Measurements from ENCODE around the gene CACNB2. TPM values are rescaled to one million over a fixed set of nuclear protein-coding genes. Genes with fewer than 3 reads are reported as not detected.

Gene CACNB2
- total and polyA plus RNA-seq, 2 of the 13 experiments (the other 11 are each of a cell fraction or from before 2014, with no cell fraction given) = not detected

DNA sequence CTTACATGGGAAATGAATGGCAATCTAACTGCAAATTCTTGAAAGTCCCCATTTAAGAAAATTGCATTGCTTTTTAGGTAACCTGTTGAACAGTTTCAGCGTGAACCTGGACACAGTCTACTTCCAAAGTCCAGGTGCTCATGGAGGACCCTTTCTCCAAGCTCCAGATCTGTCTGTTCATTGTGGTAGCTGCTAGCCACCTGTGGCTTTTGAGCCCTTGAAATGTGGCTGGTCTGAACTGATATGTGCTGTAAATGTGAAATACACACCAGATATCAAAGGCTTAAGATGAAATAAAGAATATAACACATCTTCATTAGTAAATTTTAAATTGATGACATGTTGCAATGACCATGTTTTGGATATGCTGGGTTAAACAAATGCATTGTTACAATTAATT, 4.2 kb downstream of the CACNB2 start:
- ChIA-PET CTCF (ENCODE audit: low intra/inter-chr PET ratio, low total read pairs) (no interaction called here), POLR2A (no interaction called here)
- no peaks in the 10 kb centered on the region for H3K4me1 ChIP-seq (ENCODE audit: insufficient read depth, low read length)
- intact Hi-C loops (cut with micrococcal nuclease; ENCODE audit: unreplicated experiment) = no loop called here
- H2AFZ ChIP-seq (ENCODE audit: low read length) = no peak overlapping the region
- no peaks in the 10 kb centered on the region for H3K79me2 ChIP-seq (ENCODE audit: insufficient read depth, low read length)
- no peak for DNase-seq (ENCODE audit: low spot score)
- no TSS peak for BruUV-seq (replicated peaks)
- no peak for ATAC-seq
- no peaks in the 10 kb centered on the region for H4K20me1 ChIP-seq (ENCODE audit: insufficient read depth, low read length)
- no peaks in the 10 kb centered on the region for H3K36me3 ChIP-seq (replicated peaks in 1 of 2; ENCODE audit: control insufficient read depth in 1 of 2, insufficient read depth in 2 of 2, low read length in 2 of 2)
- peaks cover 0 to 20% of the 10 kb centered on the region in 2 experiments; a peak in 3 of 5 replicates for H3K27me3 ChIP-seq (ENCODE audit: control insufficient read depth in 1 of 2, insufficient read depth in 2 of 2, low read length in 2 of 2)
- in situ Hi-C loops (cut with HindIII; ENCODE audit: extremely low pct_ligation_motif_present, low pct_unique_long_range_greater_than_20kb) = no loop called here
- H3K4me2 ChIP-seq (ENCODE audit: low read depth, low read length) = no peak overlapping the region
- no peak for FAIRE-seq
- no peak overlapping the region for H3K9ac ChIP-seq (ENCODE audit: insufficient read depth, low read depth, low read length)
- no peak overlapping the region for H3K27ac ChIP-seq (ENCODE audit: extremely low read length, insufficient read depth, low read length)
- H3K9me3 ChIP-seq (ENCODE audit: low read length) = no peaks in the 10 kb centered on the region
- H3K4me3 ChIP-seq (replicated peaks in 1 of 3; ENCODE audit: insufficient read depth in 1 of 3, low read depth in 2 of 3, low read length in 3 of 3) = no peak overlapping the region
- 0% methylated on average over 1 of the region's 1 CpG for WGBS (ENCODE audit: low lambda C conversion rate)
- TF ChIP-seq ATF1 (CRISPR knock-in tag; IDR thresholded peaks at IDR 0.05) = no peak
- TF ChIP-seq IKZF4 (CRISPR knock-in tag; IDR thresholded peaks at IDR 0.05; ENCODE audit: borderline replicate concordance, low read depth, not compliant biosample characterization) = no peak
- TF ChIP-seq ZBTB3 (CRISPR knock-in tag; IDR thresholded peaks at IDR 0.05; ENCODE audit: borderline replicate concordance, low read depth) = no peak
- TF ChIP-seq MYC (CRISPR knock-in tag; IDR thresholded peaks at IDR 0.05; ENCODE audit: borderline replicate concordance) = no peak
- TF ChIP-seq IRF2 (CRISPR knock-in tag; IDR thresholded peaks at IDR 0.05) = no peak
- no peak for TF ChIP-seq ZNF891 (CRISPR knock-in tag; IDR thresholded peaks at IDR 0.05)
- no peak for TF ChIP-seq RAD21 (CRISPR knock-in tag; IDR thresholded peaks at IDR 0.05)
- TF ChIP-seq ZSCAN30 (CRISPR knock-in tag; IDR thresholded peaks at IDR 0.05) = no peak
- TF ChIP-seq LCORL (IDR thresholded peaks at IDR 0.05) = no peak
- no peak for TF ChIP-seq LCORL (CRISPR knock-in tag; IDR thresholded peaks at IDR 0.05)
- TF ChIP-seq, protein P1, sequence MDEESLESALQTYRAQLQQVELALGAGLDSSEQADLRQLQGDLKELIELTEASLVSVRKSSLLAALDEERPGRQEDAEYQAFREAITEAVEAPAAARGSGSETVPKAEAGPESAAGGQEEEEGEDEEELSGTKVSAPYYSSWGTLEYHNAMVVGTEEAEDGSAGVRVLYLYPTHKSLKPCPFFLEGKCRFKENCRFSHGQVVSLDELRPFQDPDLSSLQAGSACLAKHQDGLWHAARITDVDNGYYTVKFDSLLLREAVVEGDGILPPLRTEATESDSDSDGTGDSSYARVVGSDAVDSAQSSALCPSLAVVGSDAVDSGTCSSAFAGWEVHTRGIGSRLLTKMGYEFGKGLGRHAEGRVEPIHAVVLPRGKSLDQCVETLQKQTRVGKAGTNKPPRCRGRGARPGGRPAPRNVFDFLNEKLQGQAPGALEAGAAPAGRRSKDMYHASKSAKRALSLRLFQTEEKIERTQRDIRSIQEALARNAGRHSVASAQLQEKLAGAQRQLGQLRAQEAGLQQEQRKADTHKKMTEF (CRISPR knock-in tag; IDR thresholded peaks at IDR 0.05) = no peak
- TF ChIP-seq GZF1 (CRISPR knock-in tag; IDR thresholded peaks at IDR 0.05) = no peak
- TF ChIP-seq FOXC1 (CRISPR knock-in tag; IDR thresholded peaks at IDR 0.05; ENCODE audit: borderline replicate concordance) = no peak
- no peak for TF ChIP-seq SRSF4 (IDR thresholded peaks at IDR 0.05; ENCODE audit: low read depth, low read length, poor library complexity, severe bottlenecking)
- TF ChIP-seq, protein P2, sequence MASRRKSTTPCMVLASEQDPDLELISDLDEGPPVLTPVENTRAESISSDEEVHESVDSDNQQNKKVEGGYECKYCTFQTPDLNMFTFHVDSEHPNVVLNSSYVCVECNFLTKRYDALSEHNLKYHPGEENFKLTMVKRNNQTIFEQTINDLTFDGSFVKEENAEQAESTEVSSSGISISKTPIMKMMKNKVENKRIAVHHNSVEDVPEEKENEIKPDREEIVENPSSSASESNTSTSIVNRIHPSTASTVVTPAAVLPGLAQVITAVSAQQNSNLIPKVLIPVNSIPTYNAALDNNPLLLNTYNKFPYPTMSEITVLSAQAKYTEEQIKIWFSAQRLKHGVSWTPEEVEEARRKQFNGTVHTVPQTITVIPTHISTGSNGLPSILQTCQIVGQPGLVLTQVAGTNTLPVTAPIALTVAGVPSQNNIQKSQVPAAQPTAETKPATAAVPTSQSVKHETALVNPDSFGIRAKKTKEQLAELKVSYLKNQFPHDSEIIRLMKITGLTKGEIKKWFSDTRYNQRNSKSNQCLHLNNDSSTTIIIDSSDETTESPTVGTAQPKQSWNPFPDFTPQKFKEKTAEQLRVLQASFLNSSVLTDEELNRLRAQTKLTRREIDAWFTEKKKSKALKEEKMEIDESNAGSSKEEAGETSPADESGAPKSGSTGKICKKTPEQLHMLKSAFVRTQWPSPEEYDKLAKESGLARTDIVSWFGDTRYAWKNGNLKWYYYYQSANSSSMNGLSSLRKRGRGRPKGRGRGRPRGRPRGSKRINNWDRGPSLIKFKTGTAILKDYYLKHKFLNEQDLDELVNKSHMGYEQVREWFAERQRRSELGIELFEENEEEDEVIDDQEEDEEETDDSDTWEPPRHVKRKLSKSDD (CRISPR knock-in tag; IDR thresholded peaks at IDR 0.05; ENCODE audit: low read depth) = no peak
- no peak for TF ChIP-seq PAWR (CRISPR knock-in tag; IDR thresholded peaks at IDR 0.05; ENCODE audit: borderline replicate concordance)
- TF ChIP-seq, protein P3, sequence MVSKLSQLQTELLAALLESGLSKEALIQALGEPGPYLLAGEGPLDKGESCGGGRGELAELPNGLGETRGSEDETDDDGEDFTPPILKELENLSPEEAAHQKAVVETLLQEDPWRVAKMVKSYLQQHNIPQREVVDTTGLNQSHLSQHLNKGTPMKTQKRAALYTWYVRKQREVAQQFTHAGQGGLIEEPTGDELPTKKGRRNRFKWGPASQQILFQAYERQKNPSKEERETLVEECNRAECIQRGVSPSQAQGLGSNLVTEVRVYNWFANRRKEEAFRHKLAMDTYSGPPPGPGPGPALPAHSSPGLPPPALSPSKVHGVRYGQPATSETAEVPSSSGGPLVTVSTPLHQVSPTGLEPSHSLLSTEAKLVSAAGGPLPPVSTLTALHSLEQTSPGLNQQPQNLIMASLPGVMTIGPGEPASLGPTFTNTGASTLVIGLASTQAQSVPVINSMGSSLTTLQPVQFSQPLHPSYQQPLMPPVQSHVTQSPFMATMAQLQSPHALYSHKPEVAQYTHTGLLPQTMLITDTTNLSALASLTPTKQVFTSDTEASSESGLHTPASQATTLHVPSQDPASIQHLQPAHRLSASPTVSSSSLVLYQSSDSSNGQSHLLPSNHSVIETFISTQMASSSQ (IDR thresholded peaks at IDR 0.05; ENCODE audit: low read depth) = no peak
- TF ChIP-seq, protein P3 (CRISPR knock-in tag; IDR thresholded peaks at IDR 0.05; ENCODE audit: borderline replicate concordance) = no peak
